NB4 (cell line): ENCODE measurements around the gene ARSI.

ENCODE experiments used
- TF ChIP-seq, protein P1 (sequence below): IDR thresholded peaks from one replicate; pipeline ENCODE4 v1.5.1; 2012; ENCODE audit warnings: low read depth, low read length
- TF ChIP-seq, protein P2 (sequence below): IDR thresholded peaks from 2 replicates; pipeline ENCODE4 v1.6.1; 2011; ENCODE audit warnings: low read depth, low read length

DNA sequence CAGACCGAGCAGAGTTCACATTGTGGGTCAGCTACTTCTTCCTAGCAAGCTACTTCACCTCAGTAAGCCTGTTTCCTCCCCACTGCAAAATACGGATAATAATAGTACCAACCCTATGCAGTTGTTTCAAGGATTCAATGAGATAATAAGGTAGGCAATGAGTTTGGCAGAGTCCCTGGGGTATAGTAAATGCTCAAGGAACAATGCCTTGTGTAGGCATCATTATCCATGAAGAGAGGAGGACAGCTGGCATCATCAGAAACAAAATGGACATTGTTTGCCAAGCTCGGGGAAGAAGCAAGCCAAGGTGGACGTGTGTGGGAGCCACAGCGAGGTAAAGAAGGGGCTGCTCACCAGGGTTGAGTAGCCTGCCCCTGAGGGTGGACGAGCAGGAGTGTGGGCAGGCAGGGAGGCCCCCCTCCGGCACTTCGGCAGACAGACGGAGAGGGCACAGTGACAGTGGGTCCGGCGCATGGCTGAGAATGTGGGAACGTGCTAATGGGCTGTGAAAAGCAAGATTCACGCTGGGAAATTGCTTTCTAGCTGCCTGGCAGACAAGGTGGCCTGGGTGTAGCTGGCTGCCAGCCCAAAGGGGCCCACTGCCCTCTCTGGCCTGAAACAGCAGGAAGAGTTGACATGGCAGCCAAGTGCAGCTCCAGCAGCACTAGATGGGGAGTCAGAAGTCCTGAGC, 23.2 kb downstream of the ARSI start:
- TF ChIP-seq, protein P1, sequence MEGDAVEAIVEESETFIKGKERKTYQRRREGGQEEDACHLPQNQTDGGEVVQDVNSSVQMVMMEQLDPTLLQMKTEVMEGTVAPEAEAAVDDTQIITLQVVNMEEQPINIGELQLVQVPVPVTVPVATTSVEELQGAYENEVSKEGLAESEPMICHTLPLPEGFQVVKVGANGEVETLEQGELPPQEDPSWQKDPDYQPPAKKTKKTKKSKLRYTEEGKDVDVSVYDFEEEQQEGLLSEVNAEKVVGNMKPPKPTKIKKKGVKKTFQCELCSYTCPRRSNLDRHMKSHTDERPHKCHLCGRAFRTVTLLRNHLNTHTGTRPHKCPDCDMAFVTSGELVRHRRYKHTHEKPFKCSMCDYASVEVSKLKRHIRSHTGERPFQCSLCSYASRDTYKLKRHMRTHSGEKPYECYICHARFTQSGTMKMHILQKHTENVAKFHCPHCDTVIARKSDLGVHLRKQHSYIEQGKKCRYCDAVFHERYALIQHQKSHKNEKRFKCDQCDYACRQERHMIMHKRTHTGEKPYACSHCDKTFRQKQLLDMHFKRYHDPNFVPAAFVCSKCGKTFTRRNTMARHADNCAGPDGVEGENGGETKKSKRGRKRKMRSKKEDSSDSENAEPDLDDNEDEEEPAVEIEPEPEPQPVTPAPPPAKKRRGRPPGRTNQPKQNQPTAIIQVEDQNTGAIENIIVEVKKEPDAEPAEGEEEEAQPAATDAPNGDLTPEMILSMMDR, result no peak
- TF ChIP-seq, protein P2, sequence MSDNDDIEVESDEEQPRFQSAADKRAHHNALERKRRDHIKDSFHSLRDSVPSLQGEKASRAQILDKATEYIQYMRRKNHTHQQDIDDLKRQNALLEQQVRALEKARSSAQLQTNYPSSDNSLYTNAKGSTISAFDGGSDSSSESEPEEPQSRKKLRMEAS, result no peak
